Adrenal gland (tissue), 5 donors: ENCODE results near the gene HBD.

Experiments
- POLR2A ChIP-seq, 2 donors: fragments of 450-650 bp; IDR thresholded peaks; one replicate each; pipeline ENCODE4 v1.6.1; 2017; ENCODE audit warnings: antibody characterized with exemption in 2 of 2, mild to moderate bottlenecking in 2 of 2, moderate library complexity in 1 of 2
- TF ChIP-seq, protein P1 (sequence below), 6 experiments: fragments of 450-650 bp in 4 of 6; fragments of 200-600 bp in 2 of 6; sonication (generic) in 1 of 6; IDR thresholded peaks; 1 replicate in 5 of 6; 2 replicates in 1 of 6; pipeline versions ENCODE4 v1.5.1 to v1.8.0; 2016 to 2021; ENCODE audit warnings: antibody characterized with exemption in 6 of 6, mild to moderate bottlenecking in 2 of 6, moderate library complexity in 1 of 6
- donor health status: DM: no; HTN: no; CAD: no.

DNA sequence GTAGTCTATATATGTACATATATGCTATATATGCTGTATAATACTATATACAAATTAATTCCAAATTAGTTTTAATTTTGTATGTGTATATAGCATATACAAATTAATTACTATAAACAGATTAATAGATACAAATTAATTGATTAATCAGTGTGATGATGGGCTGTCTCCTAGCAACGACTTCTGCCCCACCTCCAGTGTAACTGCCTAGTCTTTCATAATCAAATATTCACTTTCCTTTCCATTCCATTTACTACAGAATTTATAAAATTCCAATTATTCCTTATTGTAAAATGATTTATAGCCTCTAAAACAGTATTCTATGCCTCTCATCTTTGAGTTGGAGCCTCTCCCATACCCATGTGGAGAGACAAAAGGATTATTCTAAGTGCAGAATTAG lies 976 bp downstream of the HBD start:
- TF ChIP-seq, protein P1, sequence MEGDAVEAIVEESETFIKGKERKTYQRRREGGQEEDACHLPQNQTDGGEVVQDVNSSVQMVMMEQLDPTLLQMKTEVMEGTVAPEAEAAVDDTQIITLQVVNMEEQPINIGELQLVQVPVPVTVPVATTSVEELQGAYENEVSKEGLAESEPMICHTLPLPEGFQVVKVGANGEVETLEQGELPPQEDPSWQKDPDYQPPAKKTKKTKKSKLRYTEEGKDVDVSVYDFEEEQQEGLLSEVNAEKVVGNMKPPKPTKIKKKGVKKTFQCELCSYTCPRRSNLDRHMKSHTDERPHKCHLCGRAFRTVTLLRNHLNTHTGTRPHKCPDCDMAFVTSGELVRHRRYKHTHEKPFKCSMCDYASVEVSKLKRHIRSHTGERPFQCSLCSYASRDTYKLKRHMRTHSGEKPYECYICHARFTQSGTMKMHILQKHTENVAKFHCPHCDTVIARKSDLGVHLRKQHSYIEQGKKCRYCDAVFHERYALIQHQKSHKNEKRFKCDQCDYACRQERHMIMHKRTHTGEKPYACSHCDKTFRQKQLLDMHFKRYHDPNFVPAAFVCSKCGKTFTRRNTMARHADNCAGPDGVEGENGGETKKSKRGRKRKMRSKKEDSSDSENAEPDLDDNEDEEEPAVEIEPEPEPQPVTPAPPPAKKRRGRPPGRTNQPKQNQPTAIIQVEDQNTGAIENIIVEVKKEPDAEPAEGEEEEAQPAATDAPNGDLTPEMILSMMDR (IDR thresholded peaks at IDR 0.05) = no peak
- TF ChIP-seq POLR2A (IDR thresholded peaks at IDR 0.05) = no peak
